A673 (cell line): ENCODE results near the gene EEF2KMT.

ENCODE experiments used
- EZH2 ChIP-seq: fragments of 200-600 bp; sonication (generic); IDR thresholded peaks from 2 replicates; pipeline ENCODE4 v1.6.1; 2017; ENCODE audit warnings: borderline replicate concordance, low read depth, mild to moderate bottlenecking, mixed read lengths, antibody characterized with exemption, low read length; ENCODE audit not compliant: poor library complexity, severe bottlenecking
- TF ChIP-seq, protein P1 (sequence below): fragments of 300-800, 200-600 bp; sonication (generic); conservative IDR thresholded peaks from 2 replicates; pipeline ENCODE4 v1.5.1; 2017; ENCODE audit warnings: low read depth, mild to moderate bottlenecking, antibody characterized with exemption, low read length, moderate library complexity, mixed read lengths

DNA sequence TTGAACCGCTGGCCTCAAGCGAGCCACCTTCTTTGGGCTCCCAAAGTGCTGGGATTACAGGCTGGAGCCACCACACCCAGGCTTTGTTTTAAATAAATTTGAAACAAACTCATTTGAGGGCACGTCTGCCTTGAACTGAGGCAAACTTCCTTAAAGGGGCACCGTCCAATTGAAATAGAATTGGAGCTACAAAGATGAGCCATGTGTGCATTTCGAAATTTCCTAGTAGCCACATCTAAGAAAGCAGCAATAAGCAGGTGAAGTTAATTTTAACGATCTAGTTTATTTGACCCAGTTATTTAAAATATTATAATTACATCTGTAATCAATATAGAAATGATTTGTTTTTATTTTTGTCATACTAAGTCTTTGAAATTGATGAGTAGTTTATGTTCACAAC is 31.1 kb downstream of the EEF2KMT start:
- TF ChIP-seq, protein P1, sequence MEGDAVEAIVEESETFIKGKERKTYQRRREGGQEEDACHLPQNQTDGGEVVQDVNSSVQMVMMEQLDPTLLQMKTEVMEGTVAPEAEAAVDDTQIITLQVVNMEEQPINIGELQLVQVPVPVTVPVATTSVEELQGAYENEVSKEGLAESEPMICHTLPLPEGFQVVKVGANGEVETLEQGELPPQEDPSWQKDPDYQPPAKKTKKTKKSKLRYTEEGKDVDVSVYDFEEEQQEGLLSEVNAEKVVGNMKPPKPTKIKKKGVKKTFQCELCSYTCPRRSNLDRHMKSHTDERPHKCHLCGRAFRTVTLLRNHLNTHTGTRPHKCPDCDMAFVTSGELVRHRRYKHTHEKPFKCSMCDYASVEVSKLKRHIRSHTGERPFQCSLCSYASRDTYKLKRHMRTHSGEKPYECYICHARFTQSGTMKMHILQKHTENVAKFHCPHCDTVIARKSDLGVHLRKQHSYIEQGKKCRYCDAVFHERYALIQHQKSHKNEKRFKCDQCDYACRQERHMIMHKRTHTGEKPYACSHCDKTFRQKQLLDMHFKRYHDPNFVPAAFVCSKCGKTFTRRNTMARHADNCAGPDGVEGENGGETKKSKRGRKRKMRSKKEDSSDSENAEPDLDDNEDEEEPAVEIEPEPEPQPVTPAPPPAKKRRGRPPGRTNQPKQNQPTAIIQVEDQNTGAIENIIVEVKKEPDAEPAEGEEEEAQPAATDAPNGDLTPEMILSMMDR: no peak
- TF ChIP-seq EZH2: no peak
